OCI-LY7 (cell line): ENCODE data around the gene GH1.
A peak's percentile ranks its signal among the peaks of the same experiment; 100 is the strongest.

Experiments used
- EZH2phosphoT487 ChIP-seq: fragments of 200-600 bp; sonication (generic); IDR thresholded peaks from 2 replicates; pipeline ENCODE4 v1.6.1; 2018; ENCODE audit warnings: low read depth, borderline replicate concordance, mild to moderate bottlenecking, mixed run types, antibody characterized with exemption, low read length, moderate library complexity, mixed read lengths
- TF ChIP-seq, protein P1 (sequence below): fragments of 200-600 bp; sonication (generic); conservative IDR thresholded peaks from 2 replicates; pipeline ENCODE4 v1.5.1; 2014; ENCODE audit warnings: mild to moderate bottlenecking, antibody characterized with exemption, low read length, moderate library complexity, mixed read lengths

DNA sequence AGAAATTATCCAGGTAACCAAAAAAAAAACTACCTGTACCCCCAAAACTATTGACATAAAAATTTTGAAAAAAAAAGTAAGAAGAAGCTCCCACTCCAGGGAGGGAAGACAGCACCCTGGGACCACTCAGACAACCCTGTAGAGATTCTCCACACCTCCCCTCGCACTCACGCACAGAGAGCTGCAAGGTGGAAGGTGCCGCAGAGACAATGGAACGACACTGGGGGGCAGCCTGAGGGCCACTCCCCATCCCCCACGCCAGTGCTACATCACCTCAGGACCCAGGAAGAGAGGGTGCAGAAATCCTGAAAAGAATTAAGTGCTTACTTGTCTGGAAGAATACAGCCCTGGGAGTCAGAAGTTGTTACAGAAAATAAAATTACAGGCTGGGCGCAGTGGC lies 18.7 kb upstream of the GH1 start:
- TF ChIP-seq, protein P1, sequence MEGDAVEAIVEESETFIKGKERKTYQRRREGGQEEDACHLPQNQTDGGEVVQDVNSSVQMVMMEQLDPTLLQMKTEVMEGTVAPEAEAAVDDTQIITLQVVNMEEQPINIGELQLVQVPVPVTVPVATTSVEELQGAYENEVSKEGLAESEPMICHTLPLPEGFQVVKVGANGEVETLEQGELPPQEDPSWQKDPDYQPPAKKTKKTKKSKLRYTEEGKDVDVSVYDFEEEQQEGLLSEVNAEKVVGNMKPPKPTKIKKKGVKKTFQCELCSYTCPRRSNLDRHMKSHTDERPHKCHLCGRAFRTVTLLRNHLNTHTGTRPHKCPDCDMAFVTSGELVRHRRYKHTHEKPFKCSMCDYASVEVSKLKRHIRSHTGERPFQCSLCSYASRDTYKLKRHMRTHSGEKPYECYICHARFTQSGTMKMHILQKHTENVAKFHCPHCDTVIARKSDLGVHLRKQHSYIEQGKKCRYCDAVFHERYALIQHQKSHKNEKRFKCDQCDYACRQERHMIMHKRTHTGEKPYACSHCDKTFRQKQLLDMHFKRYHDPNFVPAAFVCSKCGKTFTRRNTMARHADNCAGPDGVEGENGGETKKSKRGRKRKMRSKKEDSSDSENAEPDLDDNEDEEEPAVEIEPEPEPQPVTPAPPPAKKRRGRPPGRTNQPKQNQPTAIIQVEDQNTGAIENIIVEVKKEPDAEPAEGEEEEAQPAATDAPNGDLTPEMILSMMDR = peak; percentile 51
- TF ChIP-seq EZH2phosphoT487 = no peak
